CD4-positive, alpha-beta T cell treated with Interleukin-1 beta for 1 hour (primary cell): Measurements from ENCODE around the gene ZFP62.
"Not testable (repeated sequence)": the region's sequence is repeated elsewhere in the genome, so short reads cannot be mapped to it uniquely, and the experiment has no call there.

ENCODE experiments used
- DNase-seq, 2 donors: peaks; one replicate each; pipeline ENCODE4 v3.0.0-alpha.2; 2020 to 2022

ZFP62 gene

DNA sequence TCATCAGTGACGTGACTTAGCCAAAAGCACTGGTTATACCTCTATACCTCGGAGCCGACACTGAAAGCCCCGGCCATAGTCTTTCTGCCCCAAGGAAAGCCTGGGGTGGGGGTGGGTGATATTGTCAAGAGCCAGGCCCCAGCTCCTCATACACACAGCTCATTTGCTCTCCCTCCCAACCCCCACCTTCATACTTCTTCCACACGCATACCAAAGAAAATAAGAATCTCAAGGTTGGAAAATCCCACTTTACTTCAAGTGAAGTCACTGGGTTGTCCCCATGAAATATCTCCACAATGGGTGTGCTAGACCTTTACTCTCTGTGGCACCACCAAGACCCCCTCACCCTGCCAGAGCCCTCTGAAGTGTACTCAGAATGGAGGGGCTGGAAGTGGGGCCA lies 31.4 kb downstream of the ZFP62 start:
- no peak for DNase-seq

DNA sequence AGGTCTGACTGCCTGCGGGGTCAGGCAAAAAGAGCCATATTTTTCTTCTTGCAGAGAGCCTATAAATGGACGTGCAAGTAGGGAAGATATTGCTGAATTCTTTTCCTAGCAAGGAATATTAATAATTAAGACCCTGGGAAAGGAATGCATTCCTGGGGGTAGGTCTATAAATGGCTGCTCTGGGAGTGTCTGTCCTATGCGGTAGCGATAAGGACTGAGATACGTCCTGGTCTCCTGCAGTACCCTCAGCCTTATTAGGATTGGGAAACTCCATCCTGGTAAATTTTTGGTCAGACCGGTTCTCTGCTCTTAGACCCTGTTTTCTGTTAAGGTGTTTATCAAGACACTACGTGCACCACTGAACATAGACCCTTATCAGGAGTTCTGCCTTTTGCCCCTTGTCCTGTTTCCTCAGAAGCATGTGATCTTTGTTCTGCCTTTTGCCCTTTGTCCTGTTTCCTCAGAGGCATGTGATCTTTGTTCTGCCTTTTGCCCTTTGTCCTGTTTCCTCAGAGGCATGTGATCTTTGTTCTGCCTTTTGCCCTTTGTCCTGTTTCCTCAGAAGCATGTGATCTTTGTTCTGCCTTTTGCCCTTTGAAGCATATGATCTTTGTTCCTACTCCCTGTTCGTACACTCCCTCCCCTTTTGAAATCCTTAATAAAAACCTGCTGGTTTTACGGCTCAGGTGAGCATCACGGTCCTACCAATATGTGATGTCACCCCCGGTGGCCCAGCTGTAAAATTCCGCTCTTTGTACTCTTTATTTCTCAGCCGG lies 32.1 kb downstream of the ZFP62 start:
- peak in 1 of 2 donors; percentile 48 for DNase-seq

DNA sequence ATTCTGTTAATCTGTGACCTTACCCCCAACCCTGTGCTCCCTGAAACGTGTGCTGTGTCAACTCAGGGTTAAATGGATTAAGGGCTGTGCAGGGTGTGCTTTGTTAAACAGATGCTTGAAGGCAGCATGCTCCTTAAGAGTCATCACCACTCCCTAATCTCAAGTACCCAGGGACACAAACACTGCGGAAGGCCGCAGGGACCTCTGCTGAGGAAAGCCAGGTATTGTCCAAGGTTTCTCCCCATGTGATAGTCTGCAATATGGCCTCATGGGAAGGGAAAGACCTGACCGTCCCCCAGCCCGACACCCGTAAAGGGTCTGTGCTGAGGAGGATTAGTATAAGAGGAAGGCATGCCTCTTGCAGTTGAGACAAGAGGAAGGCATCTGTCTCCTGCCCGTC lies 33.7 kb downstream of the ZFP62 start:
- not testable (repeated sequence) for DNase-seq

DNA sequence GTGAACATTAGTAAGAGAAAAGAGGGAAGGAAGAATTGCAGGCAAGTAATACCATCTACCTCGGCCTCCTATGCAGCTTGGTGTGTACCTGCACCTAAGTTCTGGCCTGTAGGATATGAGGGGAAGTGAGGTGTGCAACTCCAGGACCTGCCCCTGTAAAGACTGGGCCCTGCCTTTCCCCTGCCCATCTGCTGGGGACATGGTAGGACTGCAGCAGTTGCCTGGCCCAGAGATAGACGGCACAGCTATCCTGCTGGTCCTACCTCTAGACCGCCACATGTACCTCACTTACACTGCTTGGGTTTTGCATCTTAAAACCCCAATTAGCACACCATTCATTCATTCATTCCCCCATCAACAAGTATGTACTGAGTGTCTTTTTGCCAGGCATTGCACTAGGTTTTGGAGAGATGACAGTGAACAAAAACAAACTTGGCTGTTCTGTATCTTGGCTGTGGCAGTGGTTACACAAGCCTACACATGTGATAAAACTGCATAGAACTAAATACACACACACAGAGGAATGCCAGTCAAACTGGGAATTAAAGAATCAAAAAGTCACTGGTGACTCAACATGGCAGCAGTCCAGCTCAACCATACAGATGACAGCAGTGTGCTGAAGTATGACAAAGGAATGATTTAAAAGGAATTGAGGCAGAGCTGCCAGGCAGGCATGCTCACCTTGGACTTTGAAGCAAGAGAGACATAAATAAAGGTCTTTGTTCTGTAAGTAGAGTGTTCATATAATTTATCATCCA lies 35.1 kb downstream of the ZFP62 start:
- DNase-seq: no peak

DNA sequence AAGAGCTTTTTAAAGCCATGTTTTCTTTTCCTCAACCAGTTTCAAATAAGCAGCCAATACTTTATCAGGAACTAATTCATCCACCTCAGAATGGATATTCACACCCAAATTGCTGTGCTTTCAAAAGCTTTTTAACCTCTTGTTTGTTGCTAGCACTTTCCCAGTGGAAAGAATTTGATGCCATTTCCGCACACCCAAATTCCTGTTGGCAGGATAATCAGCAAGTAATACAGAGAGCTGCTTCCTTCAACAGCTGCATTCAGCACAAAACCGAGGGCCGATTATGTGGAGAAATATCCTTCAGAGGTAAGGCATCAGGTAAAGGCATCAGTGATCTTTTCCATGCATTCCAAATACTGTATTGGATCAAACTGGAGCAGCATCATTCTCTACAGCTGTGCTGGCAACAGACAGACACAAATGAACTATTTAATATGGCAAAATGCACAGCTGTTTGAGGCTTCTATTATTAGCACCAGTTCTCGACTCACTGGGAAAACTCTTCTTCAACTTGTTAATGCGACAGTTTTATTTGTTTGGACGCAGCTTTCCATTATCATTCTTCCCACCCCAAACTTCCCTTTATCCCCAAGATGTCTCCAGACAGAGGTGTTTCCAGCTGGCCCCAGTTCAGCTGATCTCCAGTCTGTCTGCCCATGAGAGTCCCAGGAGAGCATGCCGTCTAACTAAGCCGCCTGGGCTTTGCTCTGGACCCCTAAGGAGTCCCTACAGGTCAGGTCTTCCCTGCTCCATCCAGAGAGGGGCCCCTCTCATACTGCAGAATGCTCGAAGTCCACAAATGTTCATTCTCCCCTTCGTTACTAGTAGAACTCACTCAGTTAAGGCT lies 36.2 kb downstream of the ZFP62 start:
- no peak for DNase-seq

DNA sequence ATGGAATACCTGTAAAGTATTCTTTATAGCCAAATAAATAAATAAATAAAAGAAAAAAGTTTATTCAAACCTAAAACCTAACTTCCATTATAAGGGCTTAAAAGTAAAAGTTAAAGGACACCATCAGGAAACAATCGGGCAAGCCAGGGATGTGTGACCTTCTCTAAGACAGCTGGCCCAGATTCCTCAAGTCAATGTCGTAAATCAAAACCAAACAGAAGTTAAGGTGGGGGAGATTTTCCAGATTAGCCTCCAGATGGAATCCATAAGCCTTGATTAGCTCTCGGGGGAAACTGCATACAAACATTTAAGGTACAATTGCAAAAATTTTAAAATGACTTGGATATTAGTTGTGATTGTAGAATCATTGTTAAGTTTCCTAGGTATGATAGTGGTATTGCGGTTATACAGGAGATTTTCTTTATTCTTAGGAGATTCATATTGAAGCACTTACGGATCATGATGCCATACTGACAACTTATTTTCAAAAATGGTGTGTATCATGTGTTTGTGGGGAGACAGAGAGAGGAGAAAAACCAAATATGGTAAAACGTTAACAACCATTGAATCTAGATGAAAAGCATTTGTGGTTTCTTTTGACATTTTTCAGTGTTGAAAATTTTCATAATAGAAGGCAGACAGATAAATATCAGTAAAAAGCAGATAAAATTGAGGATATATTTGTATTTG lies 37.0 kb downstream of the ZFP62 start:
- no peak for DNase-seq

DNA sequence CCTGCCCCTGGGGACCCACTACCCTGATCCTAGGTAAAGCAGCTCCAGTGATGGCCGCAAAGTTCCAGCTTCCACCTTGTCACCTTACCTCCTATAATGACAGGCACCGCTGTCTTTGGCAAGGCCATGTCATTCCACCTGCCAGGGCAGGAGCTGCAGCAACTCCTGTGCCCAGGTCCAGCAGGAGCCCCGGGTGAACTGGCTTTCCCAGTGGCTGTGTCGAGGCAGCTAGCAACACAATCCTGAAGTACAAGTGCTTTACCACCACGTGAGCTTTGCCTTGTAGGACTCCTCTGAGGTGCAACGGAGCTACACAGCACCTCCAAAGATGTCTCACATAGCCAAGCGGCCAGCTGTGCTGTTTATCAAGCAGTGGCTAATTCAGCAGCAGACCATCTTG lies 37.7 kb downstream of the ZFP62 start:
- DNase-seq: no peak

DNA sequence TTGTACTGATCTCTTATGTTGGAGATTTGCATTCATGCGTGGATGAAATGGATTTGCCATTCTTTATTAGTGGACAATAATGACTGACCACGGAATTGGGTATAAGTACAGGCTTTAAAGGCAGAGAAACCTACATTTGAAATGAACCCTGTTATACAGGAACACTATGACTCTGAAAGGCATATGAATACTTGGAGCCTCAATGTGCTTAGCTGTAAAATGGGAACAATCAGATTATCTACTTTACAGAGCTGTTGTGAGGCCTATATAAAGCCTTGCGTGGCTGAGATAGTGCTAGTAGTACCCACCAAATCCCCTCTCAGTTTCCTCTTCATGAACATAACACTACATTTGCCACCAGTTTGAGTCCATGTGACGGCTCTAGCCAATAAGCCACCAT lies 39.5 kb downstream of the ZFP62 start:
- DNase-seq: no peak

DNA sequence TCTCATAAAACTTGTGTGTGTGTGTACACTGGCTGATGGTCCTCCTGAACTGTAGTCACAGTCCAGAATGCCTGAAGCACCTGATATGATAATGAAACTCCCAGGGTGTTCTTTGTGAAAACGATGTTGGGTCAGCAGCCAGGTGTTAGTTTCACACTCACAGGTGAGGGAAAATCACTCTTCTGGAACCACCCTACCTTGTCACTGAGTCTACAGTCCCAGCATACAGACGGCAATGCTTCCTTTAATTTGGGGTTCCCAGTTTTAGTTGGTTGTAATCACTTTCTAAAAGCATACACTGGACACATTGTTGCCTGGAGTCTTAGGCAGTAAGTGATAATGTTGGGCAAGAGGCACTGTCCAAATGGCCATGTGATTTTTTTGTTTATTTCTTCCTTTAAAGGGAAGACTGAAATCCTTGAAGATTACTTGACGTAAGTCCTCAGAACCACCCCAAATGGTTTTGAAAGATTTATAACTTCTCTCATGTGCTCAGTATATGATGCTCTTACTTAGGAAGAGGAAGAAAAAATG lies 40.2 kb downstream of the ZFP62 start:
- peak in 1 of 2 donors; percentile 26 for DNase-seq

DNA sequence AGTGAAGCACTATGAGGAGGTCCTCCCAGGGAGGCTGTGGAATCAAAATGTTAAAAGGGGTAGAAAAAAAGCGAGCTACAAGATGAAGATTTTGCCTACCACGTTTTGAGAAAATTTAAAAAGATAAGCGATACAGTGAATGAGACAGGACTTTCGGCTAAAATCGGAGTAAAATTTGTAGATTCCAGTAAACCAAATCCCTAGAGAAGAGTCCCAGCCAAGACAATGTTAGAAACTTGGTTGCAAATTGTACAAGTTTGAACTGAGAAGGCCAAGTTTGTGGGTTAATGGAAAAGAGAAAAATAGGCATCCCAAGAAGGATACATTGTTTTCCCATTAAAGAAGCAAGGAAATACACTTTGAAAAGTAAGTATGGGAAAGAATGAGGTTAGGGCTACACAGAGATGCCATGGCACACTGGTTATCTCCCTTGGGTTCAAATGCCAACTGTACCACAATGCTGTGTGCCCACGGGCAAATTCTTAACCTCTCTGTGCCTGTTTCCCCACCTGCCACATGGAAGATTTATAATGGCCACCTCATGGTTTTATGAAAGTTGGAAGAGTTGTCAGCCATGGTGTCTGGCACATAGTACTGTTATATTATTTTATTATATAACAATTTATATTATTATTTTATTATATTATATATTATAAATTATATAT lies 42.3 kb downstream of the ZFP62 start:
- no peak for DNase-seq

DNA sequence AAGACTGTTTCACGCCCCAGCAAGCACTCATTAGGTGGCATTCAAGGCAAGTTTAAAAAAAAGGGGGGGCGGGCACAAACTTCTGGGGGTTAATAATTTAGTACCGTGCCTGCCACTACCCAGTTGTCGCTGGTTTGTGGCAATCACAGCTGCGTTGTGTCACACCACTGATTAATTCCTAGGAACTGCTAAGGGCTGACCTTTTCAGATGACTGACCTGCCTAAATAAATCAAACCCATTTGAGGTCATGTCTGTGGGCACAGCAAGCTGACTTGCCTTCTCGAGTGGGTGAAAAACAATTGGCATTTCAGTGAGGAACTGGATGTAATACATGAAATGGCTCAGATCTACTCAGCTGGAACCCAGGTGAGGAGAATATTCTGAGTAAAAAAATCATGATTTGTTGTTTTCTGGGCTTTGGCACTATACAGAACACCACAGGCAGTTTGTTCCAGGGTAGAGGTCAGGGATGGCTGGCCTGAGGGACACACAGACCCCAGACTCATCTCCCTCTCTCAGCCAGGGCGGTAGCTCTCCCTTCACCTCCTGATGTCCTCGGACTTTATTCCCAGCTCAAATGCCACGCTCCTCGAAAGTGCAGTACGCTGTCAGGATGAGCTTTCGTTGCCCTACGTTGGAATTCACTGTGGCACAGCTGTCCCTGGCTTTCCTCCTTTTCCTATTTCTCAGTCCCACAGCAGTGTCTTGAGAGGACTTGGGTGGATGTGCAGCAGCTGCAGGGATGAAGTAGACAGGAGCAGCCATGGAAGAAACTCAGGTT lies 43.0 kb downstream of the ZFP62 start:
- no peak for DNase-seq

DNA sequence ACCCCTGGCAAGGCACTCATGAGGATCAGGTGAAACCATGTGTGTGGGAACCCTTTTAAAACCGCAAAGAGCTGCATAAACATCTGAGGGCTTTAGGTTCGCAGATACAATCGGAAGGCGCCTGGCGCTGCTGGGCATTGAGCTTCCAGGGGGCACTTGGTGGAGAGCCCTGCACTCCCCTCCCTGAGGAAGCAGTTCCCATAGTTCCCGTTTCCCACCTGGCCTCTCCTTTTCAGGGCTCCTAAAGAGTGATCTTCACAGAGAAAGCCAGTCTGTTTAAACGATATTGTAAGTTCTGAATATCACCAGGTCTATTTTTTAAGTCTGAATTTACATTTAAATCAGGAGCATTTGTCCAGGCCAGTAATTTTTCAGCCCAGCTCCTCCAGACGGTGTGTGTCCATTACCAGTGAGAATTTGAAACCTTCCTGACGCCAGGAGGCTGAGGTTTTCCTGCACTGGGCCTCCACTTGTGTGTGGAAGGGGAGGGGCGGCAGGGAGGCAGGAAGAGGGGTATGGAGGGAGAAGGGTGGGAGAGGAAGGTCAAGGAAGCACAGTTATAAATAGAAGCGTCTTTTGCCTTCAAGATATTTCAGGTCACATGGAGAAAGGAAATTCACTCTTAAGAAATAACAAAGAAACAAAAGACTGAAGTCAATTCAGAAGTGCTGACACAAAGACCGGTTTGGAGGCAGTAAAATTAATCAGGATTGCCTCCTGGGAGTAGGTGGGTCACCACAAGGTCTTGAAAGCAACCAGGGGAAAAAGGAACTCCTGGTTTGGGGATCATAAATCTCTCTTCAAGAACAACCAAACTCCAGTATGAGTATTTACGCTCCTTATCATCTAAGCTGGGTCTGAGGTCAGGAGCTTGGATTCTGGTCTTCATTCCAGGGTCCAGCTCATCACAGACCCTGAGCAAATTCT lies 44.2 kb downstream of the ZFP62 start:
- DNase-seq: no peak

DNA sequence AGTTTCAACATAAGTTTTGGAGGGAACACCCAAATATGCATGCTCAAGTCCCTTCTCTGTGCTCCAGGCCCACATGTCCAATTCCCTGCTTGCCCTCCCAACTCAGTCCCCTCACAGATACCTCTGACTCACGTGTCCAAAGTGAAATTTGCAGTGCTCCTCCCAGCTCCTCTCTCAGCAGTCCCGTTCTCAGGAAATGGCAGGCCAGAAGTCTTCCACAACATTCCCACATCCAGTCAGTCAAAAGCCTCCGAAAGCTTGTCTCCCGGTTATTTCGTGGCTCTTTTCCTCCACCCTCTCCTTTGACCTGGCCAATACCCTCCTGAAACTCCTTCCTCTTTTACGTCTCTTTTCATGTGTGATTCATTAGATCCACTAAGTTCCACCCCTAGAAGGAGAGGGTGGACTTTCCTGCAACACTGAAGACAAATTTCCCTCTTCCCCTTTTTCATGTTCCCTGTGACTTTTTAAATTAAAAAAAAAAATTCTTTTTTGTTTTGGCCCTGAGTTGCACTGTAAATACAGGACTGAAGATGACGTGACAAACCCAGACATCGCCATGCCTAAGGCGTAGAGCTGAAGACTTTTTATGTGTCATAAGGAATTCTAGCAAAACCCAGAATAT lies 45.7 kb downstream of the ZFP62 start:
- peak in 1 of 2 donors; percentile 27 for DNase-seq

DNA sequence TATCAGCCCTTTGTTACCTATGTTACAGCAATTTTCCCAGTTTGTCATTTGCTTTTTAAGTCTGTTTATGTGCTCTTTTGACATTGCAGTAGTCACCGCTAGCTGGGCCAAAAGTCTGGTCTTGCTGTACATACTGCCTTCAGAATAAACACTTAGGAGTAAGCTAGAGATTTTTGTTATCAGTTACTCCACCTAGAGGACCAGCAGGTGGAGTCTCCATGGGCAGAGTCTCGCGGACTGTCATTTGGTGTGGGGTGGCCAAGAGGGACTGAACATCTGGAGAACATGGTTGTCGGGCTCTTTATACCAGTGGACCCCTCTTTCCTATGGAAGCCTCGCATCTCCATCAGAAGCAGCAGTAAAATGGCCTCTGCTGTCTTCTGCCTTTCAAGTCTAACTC lies 47.7 kb downstream of the ZFP62 start:
- no peak for DNase-seq

DNA sequence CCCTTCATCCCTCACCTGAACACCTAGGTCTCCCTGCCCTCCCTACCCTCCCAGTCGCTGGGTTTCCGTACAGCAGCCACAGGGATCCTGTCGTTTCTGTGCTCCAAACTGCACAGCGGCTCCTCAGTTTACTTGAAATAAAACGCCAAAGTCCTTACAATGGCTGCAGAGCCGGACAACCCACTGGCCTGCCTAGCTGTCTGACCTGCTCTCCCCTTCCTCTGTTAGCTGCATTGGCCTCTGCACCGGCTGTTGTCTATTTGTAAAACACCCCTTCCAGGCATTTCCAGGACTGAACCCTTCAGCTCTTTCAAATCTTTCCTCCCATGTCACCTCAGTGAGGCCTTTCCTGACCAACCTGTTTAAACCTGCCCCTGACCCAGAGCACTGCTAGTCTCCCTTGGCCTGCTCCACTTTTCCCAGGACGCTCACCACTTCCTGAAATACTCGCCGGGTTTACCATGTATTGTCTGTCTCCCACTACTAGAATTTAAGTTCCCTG lies 49.4 kb downstream of the ZFP62 start:
- DNase-seq: no peak

DNA sequence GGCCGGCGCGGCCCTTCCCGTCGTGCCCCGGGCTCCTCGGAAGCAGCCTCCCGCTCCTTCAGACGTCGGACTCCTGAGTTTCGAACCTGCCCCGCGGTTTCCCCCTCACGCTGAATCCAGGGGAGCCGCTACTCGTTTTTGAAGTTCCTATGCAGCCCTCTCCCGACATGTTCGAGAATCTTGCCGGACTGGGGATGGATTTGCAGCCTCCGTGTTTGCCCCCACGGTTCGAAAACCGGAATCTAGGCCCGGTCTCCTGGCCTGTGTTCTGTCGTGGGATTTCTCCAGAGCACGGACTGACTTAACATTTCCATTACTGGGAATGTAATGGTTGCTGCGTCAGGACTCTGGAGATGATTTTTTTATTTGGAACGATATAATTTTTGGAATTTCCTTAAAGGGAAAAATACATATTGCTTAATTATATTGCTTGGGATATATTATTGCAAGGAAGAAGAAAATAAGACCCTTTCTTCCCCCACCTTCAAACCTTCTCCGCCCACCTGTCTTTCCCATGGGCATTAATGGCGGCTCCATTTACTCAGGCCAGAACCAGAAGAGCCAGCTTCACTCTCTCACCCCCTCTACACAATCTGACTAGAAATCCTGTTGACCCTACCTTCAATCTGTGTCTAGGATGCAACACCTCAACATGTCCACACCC lies 50.0 kb downstream of the ZFP62 start:
- DNase-seq: no peak

DNA sequence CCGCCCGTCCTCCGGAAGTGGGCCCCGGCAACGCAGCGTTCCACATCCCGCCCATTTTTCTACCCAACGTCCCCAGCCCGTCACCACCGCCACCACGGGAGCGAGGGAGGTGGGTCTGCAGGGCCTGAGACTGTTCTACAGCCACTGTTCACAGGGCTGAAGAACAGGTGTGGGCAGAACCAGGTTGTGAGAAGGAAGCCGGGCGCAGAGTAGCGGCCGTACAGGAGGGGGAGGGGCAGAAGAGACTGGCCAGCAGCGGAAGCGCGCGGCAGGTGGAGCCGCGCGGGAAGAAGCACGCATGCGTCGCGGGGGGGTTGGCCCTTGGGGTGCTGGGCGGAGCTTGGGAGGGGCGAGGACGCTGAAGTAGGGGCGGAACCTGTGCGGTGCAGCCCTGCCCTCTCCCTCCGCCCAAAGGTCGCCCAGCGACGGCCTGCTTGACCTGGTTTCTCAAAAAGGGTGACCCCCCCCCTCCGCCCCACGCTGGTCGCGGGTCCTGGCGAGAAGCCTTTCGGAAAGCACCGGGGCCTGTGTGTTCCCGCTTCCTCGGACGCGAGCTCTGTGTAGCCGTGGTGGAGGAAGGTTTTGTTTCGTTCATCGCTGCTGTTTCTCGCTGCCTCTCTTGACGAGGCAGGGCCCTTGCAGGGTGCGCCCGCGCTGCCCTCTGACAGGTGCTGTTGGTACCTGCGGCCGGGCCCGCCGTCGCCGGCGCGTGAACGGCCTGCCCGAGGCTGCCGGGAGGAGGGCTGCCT lies 50.7 kb downstream of the ZFP62 start:
- DNase-seq: peak; percentile 95 to 96
